HG03060 (cell line): Measurements from ENCODE around the gene RYR3.
"Not testable (repeated sequence)": the region's sequence is repeated elsewhere in the genome, so short reads cannot be mapped to it uniquely, and the experiment has no call there.

Experiments used
- ATAC-seq: cut with Tn5 transposase; IDR thresholded peaks from one replicate; pipeline ENCODE4 v1.9.1; 2021; ENCODE audit warnings: low read depth, moderate number of reproducible peaks; ENCODE audit not compliant: unreplicated experiment

The RYR3 gene

DNA sequence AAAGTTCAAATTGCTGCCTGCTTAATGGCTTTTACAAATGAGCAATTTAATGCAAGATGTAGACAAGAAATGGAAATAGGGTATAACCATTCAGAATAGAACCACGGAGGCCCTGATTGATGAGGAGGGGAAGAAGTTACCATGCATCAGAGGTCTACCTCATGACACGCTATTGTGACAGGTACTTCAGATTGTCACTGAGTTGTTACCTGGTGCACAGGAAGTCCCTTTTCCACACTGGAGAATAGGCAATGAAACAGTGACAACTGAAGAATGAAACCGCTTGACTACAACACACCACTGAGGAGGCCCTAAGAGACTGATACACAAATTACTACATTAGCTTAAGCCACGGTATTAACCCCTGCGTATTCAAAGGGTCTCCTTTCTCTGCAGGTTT is 251.2 kb downstream of the RYR3 start:
- ATAC-seq = no peak

DNA sequence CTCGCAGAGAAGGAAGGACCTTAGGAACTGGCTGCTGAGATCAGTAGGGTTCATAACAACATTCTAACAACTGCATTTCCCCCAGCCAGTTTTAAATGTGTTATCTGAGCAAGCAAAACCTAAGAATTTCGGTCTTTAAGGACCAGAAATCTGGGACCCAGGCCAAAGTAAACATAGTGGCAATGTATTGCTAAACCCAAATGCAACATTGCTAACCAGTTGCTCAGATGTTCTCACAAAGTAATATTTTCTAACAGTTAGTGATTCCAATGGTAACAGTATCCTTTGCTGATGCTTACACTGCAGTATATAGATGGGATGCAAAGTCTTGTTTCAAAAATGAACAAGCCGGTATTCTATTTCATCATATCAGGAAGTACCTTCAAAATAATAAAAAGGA is 254.3 kb downstream of the RYR3 start:
- ATAC-seq = no peak

GRCh38 chr15:33567652-33568051 is 256.9 kb downstream of the RYR3 start:
- ATAC-seq = no peak

DNA sequence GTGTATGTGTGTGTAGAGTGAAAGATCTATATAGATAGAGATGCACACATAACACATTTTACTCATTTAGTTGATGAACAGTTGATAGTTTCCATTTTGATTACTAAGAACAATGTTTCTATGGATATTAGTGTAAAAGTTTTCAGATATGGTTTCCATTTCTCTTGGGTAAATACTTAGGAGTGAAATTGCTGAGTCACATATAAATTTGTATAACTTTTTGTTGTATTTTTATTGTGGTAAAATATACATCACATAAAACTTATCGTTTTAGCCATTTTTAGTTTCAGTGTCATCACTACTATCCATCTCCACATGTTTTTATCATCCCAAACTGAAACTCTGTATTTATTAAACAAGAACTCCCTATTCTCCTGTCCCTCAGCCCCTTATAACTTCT is 258.3 kb downstream of the RYR3 start:
- ATAC-seq = no peak

DNA sequence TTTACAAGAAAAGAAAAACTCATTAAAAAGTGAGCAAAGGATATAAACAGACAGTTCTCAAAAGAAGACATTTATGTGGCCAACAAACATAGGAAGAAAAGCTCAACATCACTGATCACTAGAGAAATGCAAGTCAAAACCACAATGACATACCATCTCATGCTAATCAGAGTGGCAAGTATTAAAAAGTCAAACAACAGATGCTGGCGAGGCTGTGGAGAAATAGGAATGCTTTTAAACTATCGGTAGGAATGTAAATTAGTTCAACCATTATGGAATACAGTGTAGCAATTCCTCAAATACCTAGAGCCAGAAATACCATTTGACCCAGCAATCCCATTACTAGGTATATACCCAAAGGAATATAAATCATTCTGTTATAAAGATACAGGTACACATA is 267.1 kb downstream of the RYR3 start:
- not testable (repeated sequence) for ATAC-seq

GRCh38 chr15:33580526-33580925 is 269.8 kb downstream of the RYR3 start:
- ATAC-seq = no peak

DNA sequence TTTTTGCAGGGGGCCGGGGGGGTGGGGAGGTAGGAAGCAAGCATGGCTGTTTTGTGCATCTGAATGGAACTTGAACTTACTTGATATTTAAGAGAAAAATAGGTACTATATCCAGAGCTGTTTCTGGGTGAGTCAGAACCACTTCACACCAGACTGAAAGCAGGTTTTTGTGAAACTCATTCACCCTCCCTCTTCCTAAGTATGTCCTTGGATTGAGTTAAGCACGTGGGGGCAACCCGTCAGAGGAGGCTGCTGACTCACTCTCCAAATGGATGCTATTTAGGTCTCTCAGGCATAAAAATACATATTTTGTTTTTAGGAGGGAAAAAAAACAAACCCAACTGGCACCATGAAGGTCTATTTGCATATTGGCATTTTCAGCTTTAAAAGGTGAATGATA is 270.3 kb downstream of the RYR3 start:
- ATAC-seq = no peak

DNA sequence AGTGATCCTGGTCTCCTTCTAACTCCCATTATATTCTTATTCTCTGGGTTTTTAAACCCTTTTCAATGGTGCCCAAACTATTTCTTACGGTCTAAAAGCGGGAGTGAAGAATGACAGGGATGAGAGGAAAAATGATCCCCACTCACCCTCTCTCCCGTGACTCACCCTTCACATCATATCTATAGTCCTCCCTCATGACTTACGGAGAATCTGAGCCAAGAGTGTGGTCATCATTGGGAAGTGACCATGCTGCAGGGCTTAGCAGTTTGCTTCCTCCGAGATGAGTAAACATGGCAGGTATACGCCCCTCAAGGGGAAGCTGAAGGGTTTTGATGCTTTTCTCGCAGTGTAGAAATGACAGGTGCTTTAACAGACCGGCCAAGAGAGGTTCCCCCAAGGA is 274.0 kb downstream of the RYR3 start:
- ATAC-seq = no peak

DNA sequence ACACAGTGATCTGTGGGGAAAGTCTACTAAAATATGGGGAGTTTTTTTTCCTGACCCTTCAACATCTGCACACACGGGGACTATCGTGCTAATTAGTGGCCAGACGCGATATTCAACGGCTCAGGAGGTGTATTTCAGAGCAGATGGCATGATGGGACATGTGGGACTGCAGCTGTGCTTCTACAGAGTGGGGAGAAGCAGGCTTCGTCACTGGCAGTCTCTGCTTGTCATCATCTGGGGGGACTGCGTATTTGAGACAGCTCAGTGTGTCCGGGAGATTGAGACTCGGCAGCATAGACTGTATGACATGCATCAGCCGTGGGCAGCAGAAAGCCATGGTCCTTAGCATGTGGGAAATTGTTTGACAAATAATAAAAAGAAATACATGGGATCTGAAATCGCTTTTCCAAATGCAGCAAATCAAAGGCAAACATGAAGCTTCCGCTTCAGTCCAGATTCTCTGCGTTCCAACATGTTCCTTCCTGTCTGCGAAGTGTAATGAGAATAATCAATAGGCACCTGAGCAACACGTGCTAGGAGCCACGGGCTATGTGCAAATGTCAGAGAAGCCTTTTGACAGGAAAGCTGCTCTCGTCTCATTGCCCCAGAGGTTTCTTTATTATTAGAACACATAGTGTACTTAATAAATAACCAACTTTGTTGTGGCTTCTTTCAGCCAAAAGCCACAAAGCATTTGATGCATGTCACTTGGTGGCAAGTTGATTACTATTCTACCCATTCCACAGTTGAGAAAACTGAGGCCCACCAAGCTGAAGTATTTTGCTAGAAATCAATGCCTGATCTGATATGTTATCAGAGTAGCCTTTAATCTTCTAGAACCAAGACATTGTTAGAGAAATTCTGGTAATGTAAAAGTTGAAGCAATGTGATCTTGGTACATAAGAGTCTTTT is 276.3 kb downstream of the RYR3 start:
- ATAC-seq = no peak

DNA sequence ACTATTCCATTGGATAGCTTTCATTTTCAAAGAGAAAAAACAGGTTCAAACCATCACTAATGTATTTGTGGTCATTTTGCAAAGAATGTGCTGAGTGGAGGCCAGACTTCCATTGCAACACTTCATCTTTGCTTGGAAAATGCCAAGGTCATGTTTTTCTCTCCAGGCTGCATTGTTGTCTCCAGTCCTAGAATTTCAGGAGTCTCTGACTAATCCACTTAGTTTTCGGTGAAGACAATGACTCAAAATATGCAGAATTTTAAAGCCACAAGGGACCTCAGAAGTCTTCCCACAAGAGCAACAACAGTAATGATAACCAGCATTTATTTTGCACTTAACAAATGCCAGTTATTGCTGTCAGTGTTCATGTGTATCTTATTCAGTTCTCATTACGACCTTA is 277.0 kb downstream of the RYR3 start:
- ATAC-seq = no peak

GRCh38 chr15:33592864-33593263 is 282.1 kb downstream of the RYR3 start:
- ATAC-seq = no peak

DNA sequence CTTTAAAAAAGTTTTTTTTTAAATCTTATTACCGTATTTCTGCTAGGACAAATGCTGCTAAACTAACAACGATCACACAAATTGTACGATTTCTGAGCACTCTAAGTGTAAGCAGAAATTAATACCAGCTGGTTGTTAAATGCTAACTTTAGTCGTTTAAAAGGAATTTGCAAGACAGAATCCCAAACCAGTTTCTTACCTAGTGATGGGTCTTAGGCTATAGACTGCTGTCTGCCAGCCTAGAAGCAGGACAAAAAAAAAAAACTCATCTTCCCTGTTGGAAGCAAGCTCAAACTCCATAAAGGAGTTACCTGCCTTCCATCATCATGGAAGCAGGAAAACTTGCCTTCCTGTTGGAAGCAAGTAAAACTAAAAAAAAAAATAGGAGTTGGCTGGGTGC is 287.6 kb downstream of the RYR3 start:
- not testable (repeated sequence) for ATAC-seq

- no peak for ATAC-seq
These were observed 289.4 kb downstream of the RYR3 start for GRCh38 chr15:33600212-33600611.

DNA sequence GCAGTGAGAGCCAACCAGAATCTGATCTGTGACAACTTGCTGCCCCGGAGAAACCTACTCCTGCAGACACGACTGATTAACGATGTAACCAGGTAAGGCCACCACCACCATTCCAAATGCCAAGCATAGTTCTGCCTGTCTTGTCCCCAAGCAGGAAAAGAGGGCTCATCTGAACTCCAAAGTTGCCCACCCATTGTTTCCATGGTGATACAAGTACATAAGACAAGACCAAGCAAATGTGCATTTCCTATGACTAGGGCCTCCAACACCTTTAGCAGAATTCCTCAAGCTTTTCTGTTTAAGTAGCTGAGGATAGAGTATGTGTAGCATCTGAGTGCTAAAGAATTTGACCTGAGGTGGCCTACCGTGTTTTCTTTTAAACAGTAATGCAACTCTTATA is 290.7 kb downstream of the RYR3 start:
- no peak for ATAC-seq

DNA sequence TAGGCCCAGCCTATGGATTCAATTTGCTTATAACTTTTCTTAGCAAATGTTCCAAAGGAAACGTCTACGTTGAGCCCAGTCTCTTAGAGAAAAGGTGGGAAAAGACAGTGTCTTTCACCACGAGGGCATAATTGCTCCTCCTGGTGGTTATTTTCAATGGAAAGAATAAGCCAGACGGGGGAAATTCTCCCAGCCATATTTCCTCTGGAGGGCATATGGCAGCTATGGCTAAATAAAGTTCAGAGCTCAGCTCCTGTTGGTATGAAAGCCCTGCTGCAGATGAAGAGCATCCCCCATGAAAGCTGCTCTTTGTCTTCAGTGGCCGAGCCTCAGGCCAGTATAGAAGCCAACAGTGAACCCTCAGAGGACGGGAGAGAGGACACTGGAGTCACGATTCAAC is 297.9 kb downstream of the RYR3 start:
- no peak for ATAC-seq

DNA sequence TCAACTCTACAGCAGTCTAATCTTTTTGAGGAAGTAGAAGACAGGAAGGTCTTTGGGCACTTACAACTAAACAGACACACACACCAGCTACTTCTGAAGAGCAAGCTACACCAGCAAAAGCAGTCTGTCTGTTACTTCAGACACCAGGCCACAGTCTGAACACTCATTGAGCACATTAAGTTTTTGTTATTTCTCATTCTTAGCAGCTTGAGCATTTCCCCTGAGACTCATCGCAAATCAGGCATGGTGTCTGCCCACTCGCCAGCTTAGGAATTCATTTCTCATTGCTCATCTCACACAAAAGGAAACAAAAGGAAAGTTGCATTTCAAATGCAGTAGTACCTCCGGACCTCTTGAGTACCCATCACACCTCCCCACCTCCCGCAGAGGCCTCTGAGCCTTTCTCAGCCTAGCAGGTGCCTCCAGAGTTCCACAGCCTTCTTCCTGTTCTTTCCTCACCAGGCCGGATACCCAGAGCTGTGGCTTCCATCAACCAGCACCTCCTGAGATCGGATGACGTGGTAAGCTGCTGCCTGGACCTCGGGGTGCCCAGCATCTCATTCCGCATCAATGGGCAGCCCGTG is 302.0 kb downstream of the RYR3 start:
- ATAC-seq = no peak

DNA sequence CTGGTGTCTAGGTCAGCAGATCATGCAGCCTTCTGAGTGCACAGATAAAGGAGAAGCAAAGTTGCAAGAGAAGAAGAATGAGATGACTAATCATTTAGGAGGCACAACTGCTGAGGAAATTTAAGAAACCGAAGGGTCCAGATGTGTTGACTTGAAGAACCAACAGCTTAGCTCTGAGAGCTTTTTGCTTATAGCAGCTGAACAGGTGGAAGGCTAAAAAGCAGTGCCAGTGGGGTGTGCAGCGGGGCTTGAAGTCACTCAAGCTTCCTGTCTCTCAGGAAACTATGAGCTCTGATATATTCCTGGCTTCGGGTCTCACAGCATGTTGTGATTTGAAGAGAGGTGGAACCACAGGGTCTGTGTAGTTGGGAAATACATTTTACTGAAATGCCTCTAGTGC is 305.7 kb downstream of the RYR3 start:
- no peak for ATAC-seq

GRCh38 chr15:33618350-33618749 is 307.6 kb downstream of the RYR3 start:
- no peak for ATAC-seq

GRCh38 chr15:33621141-33621540 is 310.4 kb downstream of the RYR3 start:
- ATAC-seq = no peak

DNA sequence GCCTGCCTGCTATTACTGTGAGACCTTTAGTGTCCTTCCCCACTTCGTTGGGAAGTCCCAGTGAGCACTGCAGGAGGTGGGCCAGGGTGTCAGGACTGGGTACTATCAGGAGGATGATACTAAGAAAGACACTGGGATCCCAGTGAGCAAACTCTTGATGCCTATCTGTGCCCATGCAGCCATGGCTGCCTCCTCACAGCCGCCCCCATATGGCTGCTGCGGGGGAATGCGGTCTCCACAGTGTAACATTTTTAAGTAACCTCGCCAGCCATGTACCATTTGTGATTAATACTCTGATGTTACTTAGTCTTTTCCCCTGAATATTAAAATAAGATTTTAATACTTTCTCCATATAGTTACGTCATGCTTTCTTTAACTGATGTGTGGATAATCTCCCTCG is 312.2 kb downstream of the RYR3 start:
- ATAC-seq = no peak

- no peak for ATAC-seq
These were observed 313.7 kb downstream of the RYR3 start for GRCh38 chr15:33624439-33624838.

DNA sequence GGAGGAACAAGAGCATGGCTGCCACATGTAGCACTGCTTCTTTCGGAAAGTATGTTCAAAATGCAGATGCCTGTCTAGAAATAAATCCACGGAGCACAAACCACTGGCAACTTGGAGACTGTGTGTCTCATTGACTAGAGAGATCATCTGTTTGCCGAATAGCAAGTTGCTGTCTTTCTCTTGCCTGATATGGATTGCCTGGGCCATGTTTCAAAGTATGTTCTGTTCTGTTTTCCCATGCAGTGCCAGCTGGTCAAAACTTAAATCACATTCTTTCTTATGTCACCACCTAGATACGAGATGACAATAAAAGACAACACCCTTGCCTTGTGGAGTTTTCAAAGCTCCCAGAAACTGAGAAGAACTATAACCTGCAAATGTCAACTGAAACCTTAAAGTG is 318.9 kb downstream of the RYR3 start:
- no peak for ATAC-seq
